Kidney epithelial cell (primary cell): ENCODE results near the gene NLRP8. TPM values are rescaled to one million over a fixed set of nuclear protein-coding genes. Genes with fewer than 3 reads are reported as not detected.
"Not testable (repeated sequence)": the region's sequence is repeated elsewhere in the genome, so short reads cannot be mapped to it uniquely, and the experiment has no call there.

Experiments
- DNase-seq: peaks from one replicate; pipeline ENCODE4 v3.0.0-alpha.2; 2010; ENCODE audit warnings: low read depth
- H3K27me3 ChIP-seq: 2 replicates; pipeline ENCODE4 v1.6.0; 2011; ENCODE audit warnings: low read length; ENCODE audit not compliant: control insufficient read depth, insufficient read depth
- H3K36me3 ChIP-seq: 2 replicates; pipeline ENCODE4 v1.5.1; 2011; ENCODE audit warnings: low read length; ENCODE audit not compliant: control insufficient read depth, insufficient read depth
- H3K4me3 ChIP-seq: 2 replicates; pipeline ENCODE4 v1.5.1; 2011; ENCODE audit warnings: low read depth, mild to moderate bottlenecking, control low read depth, low read length
- total RNA-seq: library from RNA; depleted of rRNA; stranded (reverse); fragments of >200 nt; gene quantifications from 2 replicates; pipeline ENCODE4 v1.2.3, GENCODE V29; 2015
- TF ChIP-seq, protein P1 (sequence below): IDR thresholded peaks from 2 replicates; pipeline ENCODE4 v1.5.1; 2011; ENCODE audit warnings: mild to moderate bottlenecking, moderate library complexity, low read length, control low read depth, inconsistent platforms; ENCODE audit not compliant: insufficient read depth, poor library complexity, severe bottlenecking

Gene NLRP8
- total RNA-seq, 1 donor from 2014 or later = not detected

DNA sequence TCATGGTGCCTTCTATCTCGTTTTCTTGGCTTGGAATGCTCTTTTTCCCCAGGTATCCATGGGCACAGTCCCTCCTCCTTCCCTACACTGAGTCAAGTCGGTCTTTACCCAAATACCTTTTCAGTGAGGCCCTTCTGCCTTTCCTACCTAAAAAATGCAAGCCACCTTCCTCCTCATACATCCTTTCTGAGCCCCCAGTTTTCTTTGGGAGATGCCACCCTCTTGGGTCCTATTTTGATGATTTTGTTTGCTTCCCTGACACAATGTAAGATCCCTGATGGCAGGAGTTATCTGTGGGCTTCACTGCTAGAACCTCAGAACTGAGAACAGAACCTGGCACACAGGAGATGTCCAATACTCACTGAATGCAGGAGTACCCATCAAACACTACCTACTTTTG is 37.8 kb upstream of the NLRP8 start:
- TF ChIP-seq, protein P1, sequence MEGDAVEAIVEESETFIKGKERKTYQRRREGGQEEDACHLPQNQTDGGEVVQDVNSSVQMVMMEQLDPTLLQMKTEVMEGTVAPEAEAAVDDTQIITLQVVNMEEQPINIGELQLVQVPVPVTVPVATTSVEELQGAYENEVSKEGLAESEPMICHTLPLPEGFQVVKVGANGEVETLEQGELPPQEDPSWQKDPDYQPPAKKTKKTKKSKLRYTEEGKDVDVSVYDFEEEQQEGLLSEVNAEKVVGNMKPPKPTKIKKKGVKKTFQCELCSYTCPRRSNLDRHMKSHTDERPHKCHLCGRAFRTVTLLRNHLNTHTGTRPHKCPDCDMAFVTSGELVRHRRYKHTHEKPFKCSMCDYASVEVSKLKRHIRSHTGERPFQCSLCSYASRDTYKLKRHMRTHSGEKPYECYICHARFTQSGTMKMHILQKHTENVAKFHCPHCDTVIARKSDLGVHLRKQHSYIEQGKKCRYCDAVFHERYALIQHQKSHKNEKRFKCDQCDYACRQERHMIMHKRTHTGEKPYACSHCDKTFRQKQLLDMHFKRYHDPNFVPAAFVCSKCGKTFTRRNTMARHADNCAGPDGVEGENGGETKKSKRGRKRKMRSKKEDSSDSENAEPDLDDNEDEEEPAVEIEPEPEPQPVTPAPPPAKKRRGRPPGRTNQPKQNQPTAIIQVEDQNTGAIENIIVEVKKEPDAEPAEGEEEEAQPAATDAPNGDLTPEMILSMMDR = no peak
- Histone ChIP-seq H3K36me3 (no peaks in the 10 kb centered on the region), H3K4me3 (no peak overlapping the region), H3K27me3 (no peaks in the 10 kb centered on the region)
- no peak for DNase-seq

DNA sequence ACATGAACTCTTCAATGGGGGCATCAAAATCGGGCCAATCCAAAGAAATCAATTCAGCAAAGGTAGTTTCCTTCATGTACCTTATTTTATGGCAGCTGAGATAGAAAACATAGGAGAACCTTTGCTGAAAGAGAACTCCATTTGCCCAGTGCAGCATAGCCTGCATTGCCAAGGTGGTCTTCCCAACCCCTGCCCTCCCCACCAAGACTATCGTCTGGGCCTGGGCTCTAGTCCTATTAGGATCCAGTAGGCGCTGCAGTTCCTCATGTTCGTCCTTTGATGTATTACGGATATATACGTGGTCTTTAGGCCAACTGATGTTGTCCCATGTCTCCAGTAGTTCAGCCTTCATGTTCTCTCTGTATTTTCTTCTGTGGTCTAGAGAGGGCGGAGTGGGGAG is 34.7 kb upstream of the NLRP8 start:
- TF ChIP-seq, protein P1 = no peak
- DNase-seq = no peak
- no peaks in the 10 kb centered on the region for H3K27me3 ChIP-seq
- no peaks in the 10 kb centered on the region for H3K36me3 ChIP-seq
- H3K4me3 ChIP-seq = no peak overlapping the region

DNA sequence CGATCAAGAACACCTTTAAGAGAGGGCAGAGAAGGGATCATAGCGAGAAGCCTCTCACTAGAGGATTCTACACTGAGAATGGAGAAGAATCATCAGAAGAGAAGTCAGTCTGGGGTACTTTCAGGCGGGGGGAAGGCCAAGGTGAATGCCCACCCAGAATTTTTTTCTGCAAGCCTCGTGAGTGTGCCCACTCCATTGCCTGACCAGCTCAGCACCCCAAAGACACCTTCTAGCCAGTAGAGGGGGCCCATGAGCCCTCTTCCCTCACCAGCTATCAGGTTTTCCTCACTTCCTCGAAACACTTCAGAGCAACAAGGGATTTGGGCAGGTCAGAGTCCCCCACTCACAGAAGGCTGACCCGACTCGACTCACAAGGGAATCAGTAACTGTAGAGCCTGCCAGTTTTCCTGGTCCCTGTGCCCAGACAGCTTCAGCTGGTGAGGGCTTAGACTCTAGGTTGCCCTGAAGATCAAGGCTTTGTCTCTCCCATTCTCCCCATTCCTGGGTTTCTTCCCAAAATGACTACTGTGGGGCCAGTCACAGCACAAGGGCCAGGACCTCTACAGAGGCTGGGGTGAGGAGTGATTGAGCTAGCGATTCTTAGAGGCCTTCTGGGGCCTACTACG is 33.9 kb upstream of the NLRP8 start:
- TF ChIP-seq, protein P1 = no peak
- no peak for DNase-seq
- H3K27me3 ChIP-seq = no peaks in the 10 kb centered on the region

DNA sequence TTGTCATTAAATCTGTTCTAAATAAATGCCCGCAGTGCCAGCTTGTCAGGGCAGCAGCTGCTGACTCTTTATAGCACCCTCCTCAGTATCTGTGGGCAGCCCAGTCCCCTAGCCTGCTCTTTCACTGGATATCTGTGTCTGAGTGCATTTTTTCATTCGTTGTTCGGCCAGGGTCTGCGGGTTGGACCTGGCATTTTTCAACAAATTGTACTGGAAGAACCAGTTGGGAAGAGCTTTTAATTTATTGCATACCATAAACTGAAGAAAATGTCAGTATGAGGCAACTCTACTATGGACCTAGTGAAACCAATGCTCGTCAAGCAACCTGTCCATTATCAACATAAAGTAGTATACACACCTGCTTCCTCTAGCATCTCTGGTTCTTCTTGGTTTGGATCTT is 24.1 kb upstream of the NLRP8 start:
- H3K36me3 ChIP-seq = no peaks in the 10 kb centered on the region
- TF ChIP-seq, protein P1 = no peak

More for the DNA sequence above, 33.9 kb upstream of the NLRP8 start:
- Histone ChIP-seq H3K4me3 (no peak overlapping the region), H3K36me3 (no peaks in the 10 kb centered on the region)

DNA sequence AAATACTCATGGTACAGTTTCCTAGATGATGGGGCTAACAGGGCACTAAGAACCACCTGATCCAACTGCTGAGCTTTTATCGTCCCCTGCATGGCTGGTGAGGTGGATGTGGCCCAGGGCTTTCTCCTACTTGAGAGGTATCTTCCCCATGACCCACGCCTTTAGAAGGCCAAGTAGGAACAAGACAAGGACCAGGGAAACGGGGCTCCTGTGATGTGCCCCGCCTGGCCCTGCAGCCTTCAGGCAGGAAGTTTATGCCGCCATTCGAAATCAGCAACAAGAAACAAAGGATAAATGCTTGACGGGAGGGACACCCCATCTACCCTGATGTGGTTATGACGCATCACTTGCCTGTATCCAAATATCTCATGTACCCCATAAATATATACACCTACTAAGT is 19.6 kb upstream of the NLRP8 start:
- no peak overlapping the region for H3K4me3 ChIP-seq
- TF ChIP-seq, protein P1 = no peak
- no peaks in the 10 kb centered on the region for H3K27me3 ChIP-seq
- DNase-seq = no peak
- no peaks in the 10 kb centered on the region for H3K36me3 ChIP-seq

More for the DNA sequence above, 24.1 kb upstream of the NLRP8 start:
- Histone ChIP-seq H3K27me3 (no peaks in the 10 kb centered on the region), H3K4me3 (no peak overlapping the region)
- no peak for DNase-seq

DNA sequence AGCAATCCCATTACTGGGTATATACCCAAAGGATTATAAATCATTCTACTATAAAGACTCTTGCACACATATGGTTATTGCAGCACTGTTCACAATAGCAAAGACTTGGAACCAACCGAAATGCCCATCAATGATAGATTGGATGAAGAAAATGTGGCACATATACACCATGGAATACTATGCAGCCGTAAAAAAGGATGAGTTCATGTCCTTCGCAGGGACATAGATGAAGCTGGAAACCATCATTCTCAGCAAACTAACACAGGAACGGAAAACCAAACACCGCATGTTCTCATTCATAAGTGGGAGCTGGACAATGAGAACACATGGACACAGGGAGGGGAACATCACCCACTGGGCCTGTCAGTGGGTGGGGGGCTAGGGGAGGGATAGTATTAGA is 18.4 kb upstream of the NLRP8 start:
- H3K4me3 ChIP-seq, H3K27me3 ChIP-seq, DNase-seq, H3K36me3 ChIP-seq: not testable (repeated sequence)
